HepG2 (cell line): Measurements from ENCODE around the gene HRCT1. TPM values are rescaled to one million over a fixed set of nuclear protein-coding genes. Genes with fewer than 3 reads are reported as not detected.
A peak's percentile ranks its signal among the peaks of the same experiment; 100 is the strongest.

Experiments used
- ASH2L ChIP-seq: fragments of 300-600, 200-600 bp; sonication (generic); IDR thresholded peaks from 2 replicates; pipeline ENCODE4 v1.7.0; 2017; ENCODE audit warnings: low read depth, mild to moderate bottlenecking, moderate library complexity, mixed read lengths, low read length; ENCODE audit not compliant: insufficient read length
- CBX1 ChIP-seq: IDR thresholded peaks from one replicate; pipeline ENCODE4 v1.6.1; 2016; ENCODE audit warnings: antibody characterized with exemption, low read depth
- CBX5 ChIP-seq: sonication (generic); formaldehyde crosslinking; IDR thresholded peaks from 2 replicates; pipeline ENCODE4 v1.4.0; 2020; ENCODE audit warnings: missing genetic modification reagents, borderline replicate concordance
- CCDC6 ChIP-seq: sonication (generic); formaldehyde crosslinking; IDR thresholded peaks from 2 replicates; pipeline ENCODE4 v1.8.1; 2022; ENCODE audit warnings: mild to moderate bottlenecking, missing genetic modification reagents, moderate library complexity
- ELF1 ChIP-seq: sonication (generic); formaldehyde crosslinking; IDR thresholded peaks from 2 replicates; pipeline ENCODE4 v1.4.0; 2020; ENCODE audit warnings: missing genetic modification reagents
- ELF4 ChIP-seq: sonication (generic); formaldehyde crosslinking; IDR thresholded peaks from 2 replicates; pipeline ENCODE4 v1.5.0; 2020; ENCODE audit warnings: missing genetic modification reagents, mild to moderate bottlenecking, moderate library complexity, borderline replicate concordance
- GABPA ChIP-seq, 2 experiments: IDR thresholded peaks; 2 replicates each; pipeline ENCODE4 v1.6.1; 2011 to 2016; ENCODE audit warnings: low read depth in 2 of 2, low read length in 1 of 2, missing biosample characterization in 1 of 2, missing genetic modification characterization in 1 of 2
- GABPB1 ChIP-seq: IDR thresholded peaks from 2 replicates; pipeline ENCODE4 v1.6.1; 2016; ENCODE audit warnings: mild to moderate bottlenecking, missing genetic modification reagents, moderate library complexity, missing compliant biosample characterization
- HMG20B ChIP-seq: conservative IDR thresholded peaks from 2 replicates; pipeline ENCODE4 v1.6.1; 2016; ENCODE audit warnings: missing genetic modification reagents, missing compliant biosample characterization
- HOMEZ ChIP-seq: IDR thresholded peaks from 2 replicates; pipeline ENCODE4 v1.6.1; 2016; ENCODE audit warnings: low read depth
- ISX ChIP-seq: sonication (generic); formaldehyde crosslinking; conservative IDR thresholded peaks from 2 replicates; pipeline ENCODE4 v1.5.0; 2020; ENCODE audit warnings: missing genetic modification reagents
- KDM2A ChIP-seq: sonication (generic); formaldehyde crosslinking; IDR thresholded peaks from 2 replicates; pipeline ENCODE4 v1.4.0; 2020; ENCODE audit warnings: low read depth, missing genetic modification reagents, borderline replicate concordance
- KMT2B ChIP-seq: IDR thresholded peaks from 2 replicates; pipeline ENCODE4 v1.6.1; 2016; ENCODE audit warnings: missing genetic modification reagents, missing compliant biosample characterization
- MATR3 ChIP-seq: sonication (generic); formaldehyde crosslinking; IDR thresholded peaks from 2 replicates; pipeline ENCODE4 v1.4.0; 2020; ENCODE audit warnings: missing genetic modification reagents
- MIXL1 ChIP-seq: IDR thresholded peaks from 2 replicates; pipeline ENCODE4 v1.6.1; 2016
- MTA1 ChIP-seq: sonication (generic); formaldehyde crosslinking; IDR thresholded peaks from 2 replicates; pipeline ENCODE4 v1.4.0; 2020; ENCODE audit warnings: missing genetic modification reagents, mild to moderate bottlenecking, borderline replicate concordance
- POLR2A ChIP-seq, 2 experiments: IDR thresholded peaks; 2 replicates each; pipeline ENCODE4 v1.6.1; 2011; ENCODE audit warnings: low read depth in 2 of 2, low read length in 2 of 2, mild to moderate bottlenecking in 1 of 2, moderate library complexity in 1 of 2; ENCODE audit not compliant: insufficient read depth in 1 of 2
- SMAD3 ChIP-seq: sonication (generic); formaldehyde crosslinking; IDR thresholded peaks from 2 replicates; pipeline ENCODE4 v1.4.0; 2020; ENCODE audit warnings: missing genetic modification reagents
- TGIF2 ChIP-seq: IDR thresholded peaks from 2 replicates; pipeline ENCODE4 v1.6.1; 2016; ENCODE audit warnings: control low read depth, missing compliant biosample characterization
- THAP7 ChIP-seq: sonication (generic); formaldehyde crosslinking; IDR thresholded peaks from 2 replicates; pipeline ENCODE4 v1.8.1; 2023; ENCODE audit warnings: mild to moderate bottlenecking, missing genetic modification reagents
- XRCC5 ChIP-seq: fragments of 200-400 bp; formaldehyde crosslinking; optimal IDR thresholded peaks from 2 replicates; pipeline ENCODE3; 2017; ENCODE audit warnings: mild to moderate bottlenecking, low read length
- ZC3H4 ChIP-seq: sonication (generic); formaldehyde crosslinking; IDR thresholded peaks from 2 replicates; pipeline ENCODE4 v1.4.0; 2020; ENCODE audit warnings: missing genetic modification reagents, borderline replicate concordance
- ZNF205 ChIP-seq: IDR thresholded peaks from 2 replicates; pipeline ENCODE4 v1.6.1; 2018; ENCODE audit warnings: missing biosample characterization, missing genetic modification reagents
- ZNF362 ChIP-seq: sonication (generic); formaldehyde crosslinking; IDR thresholded peaks from 2 replicates; pipeline ENCODE4 v1.4.0; 2020; ENCODE audit warnings: missing genetic modification reagents, mild to moderate bottlenecking, borderline replicate concordance
- ZNF644 ChIP-seq: IDR thresholded peaks from 2 replicates; pipeline ENCODE4 v1.6.1; 2016; ENCODE audit warnings: low read depth
- polyA plus RNA-seq, 8 experiments: library from polyadenylated mRNA; depleted of rRNA in 3 of 8; stranded (reverse) in 7 of 8; unstranded in 1 of 8; fragments of >200 nt; fragmentation: Illumina TruSeq in 4 of 8; extraction: Trizol in 4 of 8; gene quantifications; 2 replicates each; pipeline versions ENCODE4 v1.2.1 to v1.2.3, GENCODE V29; 2011 to 2016; ENCODE audit warnings: low read depth in 4 of 8, missing spikeins in 1 of 8, mixed read lengths in 1 of 8; ENCODE audit not compliant: insufficient read depth in 1 of 8
- total RNA-seq, 5 experiments: library from RNA; depleted of rRNA; stranded (reverse); fragments of >200 nt; fragmentation: Illumina TruSeq; extraction: Trizol; gene quantifications; 2 replicates each; pipeline ENCODE4 v1.2.3, GENCODE V29; 2016; ENCODE audit warnings: low read depth in 1 of 5
- TF ChIP-seq, protein P1 (sequence below), 2 experiments: sonication (generic) in 1 of 2; formaldehyde crosslinking in 1 of 2; IDR thresholded peaks; 2 replicates each; pipeline versions ENCODE4 v1.4.0 to v1.6.1; 2018 to 2020; ENCODE audit warnings: missing genetic modification reagents in 2 of 2, borderline replicate concordance in 1 of 2, low read depth in 1 of 2, mild to moderate bottlenecking in 1 of 2, missing biosample characterization in 1 of 2

The HRCT1 gene
- total and polyA plus RNA-seq, 2 of the 13 experiments (the other 11 are each of a cell fraction or from before 2014, with no cell fraction given), result 0.13 TPM; not detected in 1

- TF ChIP-seq, protein P1, sequence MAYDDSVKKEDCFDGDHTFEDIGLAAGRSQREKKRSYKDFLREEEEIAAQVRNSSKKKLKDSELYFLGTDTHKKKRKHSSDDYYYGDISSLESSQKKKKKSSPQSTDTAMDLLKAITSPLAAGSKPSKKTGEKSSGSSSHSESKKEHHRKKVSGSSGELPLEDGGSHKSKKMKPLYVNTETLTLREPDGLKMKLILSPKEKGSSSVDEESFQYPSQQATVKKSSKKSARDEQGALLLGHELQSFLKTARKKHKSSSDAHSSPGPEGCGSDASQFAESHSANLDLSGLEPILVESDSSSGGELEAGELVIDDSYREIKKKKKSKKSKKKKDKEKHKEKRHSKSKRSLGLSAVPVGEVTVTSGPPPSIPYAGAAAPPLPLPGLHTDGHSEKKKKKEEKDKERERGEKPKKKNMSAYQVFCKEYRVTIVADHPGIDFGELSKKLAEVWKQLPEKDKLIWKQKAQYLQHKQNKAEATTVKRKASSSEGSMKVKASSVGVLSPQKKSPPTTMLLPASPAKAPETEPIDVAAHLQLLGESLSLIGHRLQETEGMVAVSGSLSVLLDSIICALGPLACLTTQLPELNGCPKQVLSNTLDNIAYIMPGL (CRISPR knock-in tag; IDR thresholded peaks at IDR 0.05; ENCODE audit: borderline replicate concordance in 1 of 2, low read depth in 1 of 2), result peak in 1 of 2 experiments; percentile 60; a peak in 1 of 4 replicates
- TF ChIP-seq GABPA (IDR thresholded peaks at IDR 0.05; ENCODE audit: low read depth, low read length) (peak; percentile 63), GABPA (CRISPR knock-in tag; IDR thresholded peaks at IDR 0.05; ENCODE audit: low read depth) (peak; percentile 95), ZNF644 (CRISPR knock-in tag) (0 out of 2 replicates have a peak, but pooled peaks have one; percentile 20), HOMEZ (CRISPR knock-in tag) (peak; percentile 55; the same call in 1 of the 2 replicates), ELF4 (CRISPR knock-in tag) (peak; percentile 50; the same call in 1 of the 2 replicates), CBX1 (peak; percentile 24), ASH2L (peak; percentile 44), HMG20B (no peak), THAP7 (CRISPR knock-in tag) (no peak), XRCC5 (peak; percentile 59), KDM2A (CRISPR knock-in tag) (peak; percentile 33; the same call in 1 of the 2 replicates), MTA1 (CRISPR knock-in tag) (no peak), ISX (CRISPR knock-in tag) (no peak), TGIF2 (CRISPR knock-in tag) (0 out of 2 replicates have a peak, but pooled peaks have one; percentile 42), ELF1 (CRISPR knock-in tag) (peak; percentile 89), CBX5 (CRISPR knock-in tag) (peak; percentile 84), GABPB1 (CRISPR knock-in tag) (peak; percentile 89), MATR3 (CRISPR knock-in tag) (no peak), ZNF205 (CRISPR knock-in tag) (0 out of 2 replicates have a peak, but pooled peaks have one; percentile 39), CCDC6 (CRISPR knock-in tag) (no peak), MIXL1 (CRISPR knock-in tag) (0 out of 2 replicates have a peak, but pooled peaks have one; percentile 42), KMT2B (CRISPR knock-in tag) (0 out of 2 replicates have a peak, but pooled peaks have one; percentile 35), ZNF362 (peak; percentile 85), POLR2A (IDR thresholded peaks at IDR 0.05; ENCODE audit: insufficient read depth in 1 of 2, low read depth in 2 of 2, low read length in 2 of 2) (no peak), ZC3H4 (CRISPR knock-in tag) (no peak), SMAD3 (peak; percentile 51; the same call in 1 of the 2 replicates)
Measured at GRCh38 chr9:35945341-35946018, 39.5 kb downstream of the HRCT1 start (continued).
